Aorta (tissue), 5 donors: Measurements from ENCODE around the gene L3MBTL3. TPM values are rescaled to one million over a fixed set of nuclear protein-coding genes. Genes with fewer than 3 reads are reported as not detected.
"Not testable (repeated sequence)": the region's sequence is repeated elsewhere in the genome, so short reads cannot be mapped to it uniquely, and the experiment has no call there.

Experiments
- ATAC-seq: fragments of 200-7000 bp; cut with Tn5 transposase; one replicate; pipeline ENCODE4 v1.9.1; 2022; ENCODE audit warnings: moderate library complexity; ENCODE audit not compliant: low FRiP score
- DNase-seq, 2 donors: peaks; one replicate each; pipeline ENCODE4 v3.0.0-alpha.2; 2020
- H3K27ac ChIP-seq, 2 donors: one replicate each; pipeline ENCODE4 v1.5.1; 2013; ENCODE audit warnings: low read length in 2 of 2, mild to moderate bottlenecking in 2 of 2, moderate library complexity in 2 of 2, control low read depth in 1 of 2, inconsistent platforms in 1 of 2, low read depth in 1 of 2
- H3K27me3 ChIP-seq, 2 donors: one replicate each; pipeline ENCODE4 v1.6.1; 2013; ENCODE audit warnings: control low read depth in 1 of 2, low read length in 1 of 2, mild to moderate bottlenecking in 1 of 2, moderate library complexity in 1 of 2; ENCODE audit not compliant: insufficient read depth in 2 of 2, control insufficient read depth in 1 of 2
- H3K36me3 ChIP-seq, 2 donors: one replicate each; pipeline ENCODE4 v1.6.1; 2013; ENCODE audit warnings: control low read depth in 1 of 2, low read length in 1 of 2, mild to moderate bottlenecking in 1 of 2; ENCODE audit not compliant: insufficient read depth in 2 of 2, control insufficient read depth in 1 of 2
- H3K4me1 ChIP-seq, 2 donors: one replicate each; pipeline ENCODE4 v1.6.1; 2013; ENCODE audit warnings: low read length in 2 of 2, control low read depth in 1 of 2, mild to moderate bottlenecking in 1 of 2, moderate library complexity in 1 of 2; ENCODE audit not compliant: insufficient read depth in 2 of 2, control insufficient read depth in 1 of 2
- H3K4me3 ChIP-seq, 2 donors: one replicate each; pipeline ENCODE4 v1.5.1; 2013; ENCODE audit warnings: low read length in 2 of 2, control low read depth in 1 of 2, mild to moderate bottlenecking in 1 of 2
- H3K9me3 ChIP-seq: one replicate; pipeline ENCODE4 v1.6.1; 2013; ENCODE audit warnings: mild to moderate bottlenecking, low read length; ENCODE audit not compliant: control insufficient read depth
- WGBS, 2 donors: extraction: QIAGEN DNeasy Blood & Tissue Kit; methylation state at CpG; one replicate each; pipeline ENCODE4 v1.1.7; 2013; 5-methylcytosine and 5-hydroxymethylcytosine counted together
- intact Hi-C, 2 donors: fragments of 100-400 bp; cut with DNase I; formaldehyde crosslinking; loops; one replicate each; pipeline versions ENCODE4 v1.14.2 to v1.15.0; 2022
- polyA plus RNA-seq, 2 donors: library from polyadenylated mRNA; stranded (reverse); fragments of 200-250 nt; gene quantifications; one replicate each; pipeline ENCODE4 v1.2.3, GENCODE V29; 2013
- total RNA-seq, 2 donors: library from RNA; stranded (reverse); fragmentation: NEBNext Ultra II Directional; extraction: Animal tissue kit (Norgen Biotek cat#: 25700); gene quantifications; one replicate each; pipeline ENCODE4 v1.2.1, GENCODE V29; 2021
- donor health status: healthy with polysubstance abuse.
- donor health status: Bipolar disorder and iron deficiency.
- donor health status: DM: no; HTN: no; CAD: no.
- donor health status: DM: no; HTN: no; CAD: no.
- donor health status: DM: yes; HTN: yes; CAD: no.

The L3MBTL3 gene
- total and polyA plus RNA-seq, 4 donors = 3.8 to 14.1 (median 11.7) TPM

DNA sequence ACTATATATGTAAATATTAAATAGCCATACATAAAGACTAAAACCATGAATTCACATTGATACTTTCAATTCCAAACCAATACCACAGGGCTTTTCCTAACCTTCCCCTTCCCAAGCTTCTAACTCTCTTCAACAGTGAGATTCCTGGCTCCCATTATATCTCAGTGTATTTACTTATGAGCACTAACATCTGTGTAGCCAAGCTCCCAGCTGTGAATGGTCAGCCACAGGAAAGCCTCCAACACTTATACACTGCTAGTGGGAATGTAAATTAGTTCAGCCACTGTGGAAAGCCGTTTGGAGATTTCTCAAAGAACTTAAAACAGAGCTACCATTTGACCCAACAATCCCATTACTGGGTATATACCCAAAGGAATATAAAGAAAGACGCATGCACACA is 130.6 kb downstream of the L3MBTL3 start:
- H3K27me3 ChIP-seq, H3K4me1 ChIP-seq, H3K27ac ChIP-seq, ATAC-seq, H3K36me3 ChIP-seq, intact Hi-C loops, H3K4me3 ChIP-seq, H3K9me3 ChIP-seq, DNase-seq: not testable (repeated sequence)
- WGBS, 2 donors = 87 to 96% methylated on average over 2 of the region's 2 CpGs

DNA sequence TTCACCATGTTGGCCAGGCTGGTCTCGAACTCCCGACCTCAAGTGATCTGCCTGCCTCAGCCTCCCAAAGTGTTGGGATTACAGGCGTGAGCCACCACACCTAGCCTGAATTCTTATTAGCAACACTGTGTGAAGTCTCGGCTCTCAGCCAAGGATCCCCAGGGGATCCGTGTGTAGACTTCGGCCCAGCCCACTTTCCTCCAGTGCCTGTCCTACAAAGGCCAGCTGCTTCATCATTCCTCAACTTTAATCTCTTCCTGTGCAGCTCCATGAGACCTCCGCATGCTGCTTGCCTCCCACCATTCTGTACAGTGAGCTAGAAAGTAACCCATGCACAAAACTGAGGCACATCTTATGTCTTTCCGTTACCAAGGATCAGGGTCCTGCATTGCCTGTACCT is 132.5 kb downstream of the L3MBTL3 start:
- no peak overlapping the region for H3K4me3 ChIP-seq
- no peaks in the 10 kb centered on the region for H3K36me3 ChIP-seq
- no peaks in the 10 kb centered on the region for H3K9me3 ChIP-seq
- no peaks in the 10 kb centered on the region for H3K27me3 ChIP-seq
- intact Hi-C loops = no loop called here
- ATAC-seq (no peak), DNase-seq (no peak)
- WGBS, 2 donors = 73 to 75% methylated on average over 8 of the region's 8 CpGs
- no peaks in the 10 kb centered on the region for H3K4me1 ChIP-seq
- H3K27ac ChIP-seq = no peak overlapping the region

DNA sequence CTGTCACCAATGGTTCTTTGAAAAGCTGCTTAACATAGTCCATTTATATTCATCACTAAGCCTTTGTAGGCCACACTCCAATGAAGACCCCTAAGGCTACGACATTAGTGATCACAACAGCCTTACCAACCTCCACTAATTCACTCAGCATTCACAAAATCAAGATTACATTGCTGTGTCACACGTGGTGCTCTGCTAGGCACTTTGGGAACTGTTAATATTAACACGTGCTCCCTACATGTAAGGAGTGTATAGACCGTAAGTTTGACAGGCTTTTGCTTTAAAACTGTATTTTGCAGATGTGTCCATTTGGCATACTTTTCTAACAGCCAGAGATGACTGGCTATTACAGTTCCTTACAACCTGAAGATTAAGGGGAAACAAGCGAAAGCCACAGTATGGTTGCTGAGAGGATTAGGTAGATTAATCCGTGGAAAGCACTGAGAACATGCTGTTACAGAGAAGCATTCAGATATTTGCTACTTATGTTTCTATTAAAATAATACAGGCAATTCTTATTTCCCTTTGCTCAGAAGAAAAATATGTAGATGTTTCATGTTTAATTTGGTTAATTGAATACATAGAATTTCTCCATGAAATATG is 134.6 kb downstream of the L3MBTL3 start:
- H3K36me3 ChIP-seq = no peaks in the 10 kb centered on the region
- 88 to 90% methylated on average over 6 of the region's 6 CpGs for WGBS, 2 donors
- no peaks in the 10 kb centered on the region for H3K27me3 ChIP-seq
- no peak overlapping the region for H3K27ac ChIP-seq
- no peak overlapping the region for H3K4me3 ChIP-seq
- no peaks in the 10 kb centered on the region for H3K4me1 ChIP-seq
- H3K9me3 ChIP-seq = no peaks in the 10 kb centered on the region
- no peak for DNase-seq
- ATAC-seq = no peak
- intact Hi-C loops = no loop called here

DNA sequence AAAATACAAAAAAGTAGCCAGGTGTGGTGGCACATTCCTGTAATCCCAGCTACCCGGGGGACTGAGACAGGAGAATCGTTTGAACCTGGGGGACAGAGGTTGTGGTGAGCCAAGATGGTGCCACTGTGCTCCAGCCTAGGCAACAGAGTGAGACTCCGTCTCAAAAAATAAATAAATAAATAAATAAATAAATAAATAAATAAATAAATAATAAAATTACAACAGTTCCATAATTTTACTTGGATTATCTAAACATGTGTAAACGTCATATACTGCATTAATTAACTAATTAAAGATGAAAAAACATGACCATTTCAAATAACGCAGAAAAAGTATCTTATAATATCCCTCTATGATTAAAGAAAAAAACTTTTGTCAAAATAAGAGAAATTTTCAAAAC is 138.5 kb downstream of the L3MBTL3 start:
- intact Hi-C loops = no loop called here

DNA sequence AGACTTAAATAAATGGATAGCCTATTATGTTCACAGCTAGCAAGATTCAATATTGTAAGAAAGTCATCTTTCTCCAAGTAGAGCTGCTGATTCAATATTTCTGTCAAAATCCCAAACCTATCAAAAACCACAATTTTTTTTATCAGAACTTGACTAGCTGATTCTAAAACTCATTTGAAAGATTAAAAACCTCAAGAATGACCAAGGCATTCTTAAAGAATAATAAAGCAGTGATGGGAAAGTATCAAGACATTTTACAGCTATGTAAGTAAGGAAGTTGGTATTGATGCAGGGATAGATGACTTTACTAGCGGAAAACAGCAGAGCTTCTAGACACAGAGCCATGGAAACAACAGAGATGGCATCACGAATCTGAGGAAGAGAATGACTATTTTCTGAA is 139.7 kb downstream of the L3MBTL3 start:
- WGBS, 2 donors = 82 to 85% methylated on average over 2 of the region's 2 CpGs
- Histone ChIP-seq H3K4me3 (no peak overlapping the region), H3K36me3 (no peaks in the 10 kb centered on the region), H3K27ac (no peak overlapping the region), H3K27me3 (no peaks in the 10 kb centered on the region), H3K4me1 (no peaks in the 10 kb centered on the region), H3K9me3 (no peaks in the 10 kb centered on the region)
- no peak for ATAC-seq
- no peak for DNase-seq
- intact Hi-C loops = no loop called here

More for the DNA sequence above, 138.5 kb downstream of the L3MBTL3 start:
- DNase-seq (no peak), ATAC-seq (no peak)
- Histone ChIP-seq H3K9me3 (no peaks in the 10 kb centered on the region), H3K27ac (no peak overlapping the region), H3K27me3 (no peaks in the 10 kb centered on the region), H3K4me3 (no peak overlapping the region), H3K4me1 (no peaks in the 10 kb centered on the region), H3K36me3 (no peaks in the 10 kb centered on the region)
- 92% methylated on average over 5 of the region's 5 CpGs for WGBS, 2 donors

DNA sequence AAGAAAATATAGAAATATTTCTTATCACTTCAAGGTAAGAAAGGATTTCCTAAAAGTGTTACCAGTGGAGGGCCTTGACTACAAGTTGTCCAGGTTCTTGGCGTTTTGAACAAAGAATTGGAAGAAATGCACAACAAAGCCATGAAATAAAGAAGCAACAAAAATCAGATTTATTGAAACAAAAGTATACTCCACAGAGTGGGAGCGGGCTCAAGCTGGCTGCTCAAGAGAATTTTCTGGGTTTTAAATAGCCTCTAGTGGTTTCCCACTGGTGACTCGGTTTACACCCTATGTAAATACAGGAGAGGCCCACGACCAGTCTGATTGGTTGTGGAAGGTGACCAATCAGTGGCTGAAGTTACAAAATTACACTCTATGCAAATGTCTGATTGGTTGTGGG is 140.2 kb downstream of the L3MBTL3 start:
- no peak overlapping the region for H3K27ac ChIP-seq
- WGBS, 2 donors = 88% methylated on average over 4 of the region's 4 CpGs
- DNase-seq (no peak), ATAC-seq (no peak)
- H3K4me1 ChIP-seq = no peaks in the 10 kb centered on the region
- H3K27me3 ChIP-seq = no peaks in the 10 kb centered on the region
- H3K36me3 ChIP-seq = no peaks in the 10 kb centered on the region
- H3K9me3 ChIP-seq = no peaks in the 10 kb centered on the region
- intact Hi-C loops = no loop called here
- H3K4me3 ChIP-seq = no peak overlapping the region

DNA sequence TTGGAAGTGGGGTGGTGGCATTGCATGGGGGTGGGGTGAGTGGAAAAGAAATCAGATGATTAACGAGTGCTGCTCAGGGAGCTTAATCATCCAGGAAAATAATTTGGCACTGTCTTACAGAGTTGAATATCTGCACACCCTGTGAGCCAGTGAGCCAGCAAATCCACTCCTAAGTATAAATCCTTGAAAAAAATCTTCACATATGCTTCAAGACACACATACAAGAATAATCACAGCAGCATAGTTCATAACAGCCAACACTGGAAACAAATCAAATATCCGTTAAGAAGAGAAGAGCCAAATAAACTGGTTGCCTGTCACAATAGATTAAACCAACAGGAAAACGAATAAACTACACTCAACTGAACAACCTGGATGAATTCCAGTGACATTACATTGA is 141.6 kb downstream of the L3MBTL3 start:
- DNase-seq (no peak), ATAC-seq (no peak)
- WGBS, 2 donors = 66 to 69% methylated on average over 3 of the region's 3 CpGs

DNA sequence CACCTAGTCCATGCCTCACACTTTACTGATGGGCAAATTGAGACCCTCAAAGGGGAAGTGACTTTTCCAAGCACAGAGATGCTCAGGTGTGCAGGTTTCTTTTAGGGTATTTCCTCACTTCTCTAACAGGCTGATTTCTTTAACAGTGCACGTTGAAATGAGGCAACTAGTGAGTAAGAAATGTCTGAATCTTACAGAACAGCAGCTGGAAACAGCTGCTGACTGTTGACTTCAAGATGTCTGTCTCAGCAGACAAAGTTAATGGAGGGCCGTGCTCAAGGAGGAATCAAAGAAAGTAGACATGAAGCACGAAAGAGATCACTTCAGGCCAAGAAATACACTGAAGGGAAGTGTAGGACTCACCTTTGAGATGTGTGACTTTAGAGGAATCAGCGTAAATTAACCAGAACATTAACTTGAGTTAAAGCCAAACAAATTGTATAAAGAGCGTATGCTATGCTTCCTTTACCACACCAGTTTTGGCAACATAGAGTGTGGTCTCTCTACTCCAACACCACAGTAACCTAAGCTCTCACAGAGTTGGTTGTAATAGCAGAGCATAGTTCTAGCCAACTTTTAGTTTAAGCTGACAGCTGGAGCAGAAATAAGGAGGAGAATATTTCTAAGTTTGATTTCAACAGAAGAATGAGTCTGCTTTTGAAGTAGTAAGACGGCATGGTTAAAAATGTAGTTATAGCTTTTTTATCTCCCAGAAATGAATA is 143.5 kb downstream of the L3MBTL3 start:
- WGBS, 2 donors = 51 to 52% methylated on average over 6 of the region's 6 CpGs
- Histone ChIP-seq H3K4me1 (no peaks in the 10 kb centered on the region), H3K36me3 (no peaks in the 10 kb centered on the region), H3K4me3 (no peak overlapping the region), H3K27ac (no peak overlapping the region), H3K27me3 (no peaks in the 10 kb centered on the region), H3K9me3 (peaks cover 4% of the 10 kb centered on the region)
- no peak for DNase-seq
- intact Hi-C loops = no loop called here
- no peak for ATAC-seq

More for the DNA sequence above, 141.6 kb downstream of the L3MBTL3 start:
- no peak overlapping the region for H3K27ac ChIP-seq
- intact Hi-C loops = no loop called here
- peaks cover 4% of the 10 kb centered on the region for H3K9me3 ChIP-seq
- no peaks in the 10 kb centered on the region for H3K27me3 ChIP-seq
- H3K36me3 ChIP-seq = no peaks in the 10 kb centered on the region
- H3K4me3 ChIP-seq = no peak overlapping the region
- H3K4me1 ChIP-seq = no peaks in the 10 kb centered on the region

DNA sequence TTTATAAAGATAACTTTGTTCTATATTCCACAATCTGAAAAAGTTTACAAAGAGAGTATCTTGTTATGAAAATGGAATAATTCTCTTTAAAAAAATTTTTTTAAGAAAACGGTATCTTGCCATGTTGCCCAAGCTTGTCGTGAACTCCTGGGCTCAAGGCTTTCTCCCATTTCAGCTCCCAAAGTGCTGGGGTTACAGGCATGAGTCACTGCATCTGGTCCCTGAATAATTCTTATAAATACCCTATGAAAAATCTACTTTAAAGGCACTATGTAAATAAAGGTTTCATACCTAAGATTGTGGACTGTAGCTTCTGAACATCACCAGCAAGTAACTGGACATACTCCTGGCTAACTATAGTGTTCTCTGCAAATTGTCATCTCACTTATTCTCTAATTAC is 144.0 kb downstream of the L3MBTL3 start:
- ATAC-seq = no peak
- Histone ChIP-seq H3K9me3 (peaks cover 4% of the 10 kb centered on the region), H3K27ac (no peak overlapping the region), H3K4me3 (no peak overlapping the region), H3K36me3 (no peaks in the 10 kb centered on the region), H3K4me1 (no peaks in the 10 kb centered on the region), H3K27me3 (no peaks in the 10 kb centered on the region)
- DNase-seq = no peak
- intact Hi-C loops = no loop called here
- WGBS, 2 donors = 88 to 91% methylated on average over 2 of the region's 2 CpGs
